MM.1S (cell line): ENCODE measurements around the gene SLC6A9.

Source experiments
- DNase-seq: peaks from one replicate; pipeline ENCODE4 v3.0.0-alpha.2; 2015
- H2AFZ ChIP-seq: fragments of 300-600 bp; sonication (generic); 2 replicates; pipeline ENCODE4 v1.6.0; 2016; ENCODE audit warnings: antibody characterized with exemption, low read length
- H3F3A ChIP-seq: fragments of 300-600 bp; sonication (generic); 2 replicates; pipeline ENCODE4 v1.6.1; 2016; ENCODE audit warnings: mild to moderate bottlenecking, antibody characterized with exemption, low read length, moderate library complexity, mixed read lengths; ENCODE audit not compliant: insufficient read depth
- H3K27ac ChIP-seq: fragments of 300-600 bp; sonication (generic); 2 replicates; pipeline ENCODE4 v1.5.1; 2016; ENCODE audit warnings: mild to moderate bottlenecking, low read length
- H3K27me3 ChIP-seq: fragments of 300-600 bp; sonication (generic); replicated peaks from 2 replicates; pipeline ENCODE4 v1.6.0; 2016; ENCODE audit warnings: low read length; ENCODE audit not compliant: insufficient read depth
- H3K36me3 ChIP-seq: fragments of 300-600 bp; sonication (generic); replicated peaks from 2 replicates; pipeline ENCODE4 v1.6.1; 2016; ENCODE audit warnings: mild to moderate bottlenecking, low read length, mixed read lengths; ENCODE audit not compliant: insufficient read depth
- H3K4me1 ChIP-seq: fragments of 300-600 bp; sonication (generic); 2 replicates; pipeline ENCODE4 v1.6.1; 2016; ENCODE audit warnings: low read length, mixed read lengths
- H3K4me2 ChIP-seq: fragments of 300-600 bp; sonication (generic); 2 replicates; pipeline ENCODE4 v1.6.0; 2016; ENCODE audit warnings: low read depth, low read length
- H3K4me3 ChIP-seq: fragments of 300-600 bp; sonication (generic); 2 replicates; pipeline ENCODE4 v1.5.1; 2016; ENCODE audit warnings: low read length, mixed read lengths
- H3K79me2 ChIP-seq: fragments of 300-600 bp; sonication (generic); 2 replicates; pipeline ENCODE4 v1.6.1; 2016; ENCODE audit warnings: mixed run types, low read length, mixed read lengths
- H3K9ac ChIP-seq: fragments of 300-600 bp; sonication (generic); 2 replicates; pipeline ENCODE4 v1.6.1; 2016; ENCODE audit warnings: low read length, mixed read lengths
- H3K9me2 ChIP-seq: fragments of 300-600 bp; sonication (generic); replicated peaks from 2 replicates; pipeline ENCODE4 v1.6.1; 2016; ENCODE audit warnings: mild to moderate bottlenecking, low read length, mixed read lengths; ENCODE audit not compliant: insufficient read depth
- H3K9me3 ChIP-seq: fragments of 300-600 bp; sonication (generic); replicated peaks from 2 replicates; pipeline ENCODE4 v1.6.1; 2016; ENCODE audit warnings: mild to moderate bottlenecking, low read length, mixed read lengths; ENCODE audit not compliant: insufficient read depth
- H4K20me1 ChIP-seq: fragments of 300-600 bp; sonication (generic); 2 replicates; pipeline ENCODE4 v1.6.1; 2016; ENCODE audit warnings: mild to moderate bottlenecking, low read length, moderate library complexity, mixed read lengths; ENCODE audit not compliant: insufficient read depth
- CTCF ChIP-seq: fragments of 300-600 bp; sonication (generic); IDR thresholded peaks from 2 replicates; pipeline ENCODE4 v1.5.1; 2016; ENCODE audit warnings: antibody characterized with exemption, low read length, mixed read lengths
- EZH2 ChIP-seq: fragments of 300-600 bp; sonication (generic); optimal IDR thresholded peaks from 2 replicates; pipeline ENCODE3; 2017; ENCODE audit warnings: low read depth, mild to moderate bottlenecking, antibody characterized with exemption, low read length, mixed read lengths
- EZH2phosphoT487 ChIP-seq: fragments of 300-600 bp; sonication (generic); IDR thresholded peaks from 2 replicates; pipeline ENCODE4 v1.6.1; 2018; ENCODE audit warnings: antibody characterized with exemption, low read length

Gene SLC6A9

GRCh38 chr1:43952731-43953346 is 78.4 kb downstream of the SLC6A9 start:
- peaks cover 7% of the 10 kb centered on the region; the same call in 1 of the 2 replicates for H3K4me1 ChIP-seq
- H3K27me3 ChIP-seq = no peaks in the 10 kb centered on the region
- H2AFZ ChIP-seq = no peak overlapping the region
- no peaks in the 10 kb centered on the region for H3F3A ChIP-seq
- no peak overlapping the region for H3K9ac ChIP-seq
- no peak overlapping the region for H3K4me2 ChIP-seq
- TF ChIP-seq CTCF (no peak), EZH2 (no peak), EZH2phosphoT487 (no peak)
- no peak for DNase-seq
- H3K27ac ChIP-seq = no peak overlapping the region
- H3K4me3 ChIP-seq = no peak overlapping the region
- no peaks in the 10 kb centered on the region for H3K9me3 ChIP-seq
- peaks cover 14% of the 10 kb centered on the region for H3K79me2 ChIP-seq
- no peaks in the 10 kb centered on the region for H3K9me2 ChIP-seq
- H3K36me3 ChIP-seq = no peaks in the 10 kb centered on the region
- no peaks in the 10 kb centered on the region for H4K20me1 ChIP-seq

- TF ChIP-seq EZH2 = no peak
- no peak for TF ChIP-seq CTCF
- TF ChIP-seq EZH2phosphoT487 = no peak
- no peak for DNase-seq
- H3K79me2 ChIP-seq = peaks cover 23% of the 10 kb centered on the region
Observed at GRCh38 chr1:43951021-43951985, 80.0 kb downstream of the SLC6A9 start.

GRCh38 chr1:43949678-43950077 is 81.6 kb downstream of the SLC6A9 start:
- H3K79me2 ChIP-seq = peaks cover 23% of the 10 kb centered on the region
- no peak overlapping the region for H3K4me2 ChIP-seq
- no peak overlapping the region for H3K9ac ChIP-seq
- H3K27me3 ChIP-seq = no peaks in the 10 kb centered on the region
- peaks cover 11% of the 10 kb centered on the region for H3K4me1 ChIP-seq
- H3F3A ChIP-seq = no peaks in the 10 kb centered on the region
- no peak overlapping the region for H2AFZ ChIP-seq
- DNase-seq = no peak
- H4K20me1 ChIP-seq = no peaks in the 10 kb centered on the region
- H3K27ac ChIP-seq = no peak overlapping the region
- no peaks in the 10 kb centered on the region for H3K36me3 ChIP-seq
- no peak overlapping the region for H3K4me3 ChIP-seq
- TF ChIP-seq CTCF = no peak
- no peaks in the 10 kb centered on the region for H3K9me2 ChIP-seq
- no peaks in the 10 kb centered on the region for H3K9me3 ChIP-seq

More at GRCh38 chr1:43951021-43951985, 80.0 kb downstream of the SLC6A9 start:
- Histone ChIP-seq H3K4me3 (no peak overlapping the region), H3K27ac (no peak overlapping the region), H3K9me3 (no peaks in the 10 kb centered on the region), H3K36me3 (no peaks in the 10 kb centered on the region), H3K27me3 (no peaks in the 10 kb centered on the region), H3F3A (no peaks in the 10 kb centered on the region), H2AFZ (no peak overlapping the region), H3K4me2 (no peak overlapping the region), H3K9me2 (no peaks in the 10 kb centered on the region), H3K9ac (no peak overlapping the region), H3K4me1 (peaks cover 11% of the 10 kb centered on the region; the same call in 1 of the 2 replicates), H4K20me1 (no peaks in the 10 kb centered on the region)
